ENCODE results near the gene IFT88.

GRCh38 chr13:20570517-20570916, 3.6 kb downstream of the IFT88 start:
- no peak for TF ChIP-seq RFX5 (IDR thresholded peaks at IDR 0.05; ENCODE audit: borderline replicate concordance, low read depth, low read length)
- TF ChIP-seq EZH2 (IDR thresholded peaks at IDR 0.05; ENCODE audit: low read depth, low read length, severe bottlenecking) = no peak
- no peak for TF ChIP-seq CTCF (IDR thresholded peaks at IDR 0.05; ENCODE audit: control extremely low read depth in 1 of 3, insufficient read depth in 1 of 3, low read depth in 1 of 3, low read length in 3 of 3)
- TF ChIP-seq RXRA (IDR thresholded peaks at IDR 0.05; ENCODE audit: insufficient read depth, low read depth, low read length) = no peak
- no peak for TF ChIP-seq CHD2 (IDR thresholded peaks at IDR 0.05; ENCODE audit: low read length)
- no peak for TF ChIP-seq TEAD4 (IDR thresholded peaks at IDR 0.05; ENCODE audit: low read depth, low read length)
- TF ChIP-seq RBBP5 (IDR thresholded peaks at IDR 0.05; ENCODE audit: borderline replicate concordance, low read depth, low read length) = no peak
- no peak for TF ChIP-seq ZNF274 (IDR thresholded peaks at IDR 0.05; ENCODE audit: borderline replicate concordance, extremely low read depth, low read length)
- no peak for TF ChIP-seq USF2 (IDR thresholded peaks at IDR 0.05; ENCODE audit: low read length)
- TF ChIP-seq POLR2AphosphoS5 (IDR thresholded peaks at IDR 0.05; ENCODE audit: low read depth, low read length) = no peak

All from H1 (cell line).